HEK293 (cell line): Measurements from ENCODE around the gene CCDC167.

Experiments used
- CTCF ChIA-PET: fragments of 350-600 bp; formaldehyde crosslinking; extraction: SDS; loops from one replicate; lab custom pipeline; 2021; ENCODE audit warnings: antibody characterized with exemption; lab: Yijun Ruan, JAX
- POLR2A ChIA-PET: fragments of 300-600 bp; formaldehyde crosslinking; extraction: SDS; loops from one replicate; lab custom pipeline; 2020; ENCODE audit warnings: antibody characterized with exemption, inconsistent platforms; lab: Yijun Ruan, JAX
- H3K27ac ChIP-seq: fragments of 200-500 bp; sonication (Bioruptor generic); 2 replicates; pipeline ENCODE4 v1.5.1; 2014; ENCODE audit warnings: low read depth, low read length, control low read depth, inconsistent platforms; ENCODE audit errors: extremely low read depth
- H3K36me3 ChIP-seq, 2 experiments: fragments of 200-500 bp in 1 of 2; sonication (Bioruptor generic) in 1 of 2; 1 replicate in 1 of 2; 2 replicates in 1 of 2; pipeline ENCODE4 v1.5.1; 2014 to 2017; ENCODE audit warnings: inconsistent platforms in 2 of 2, low read length in 2 of 2; ENCODE audit not compliant: control insufficient read depth in 2 of 2, insufficient read depth in 1 of 2
- H3K4me1 ChIP-seq: fragments of 200-500 bp; sonication (Bioruptor generic); 2 replicates; pipeline ENCODE4 v1.5.1; 2014; ENCODE audit warnings: mild to moderate bottlenecking, low read length, inconsistent platforms; ENCODE audit not compliant: control insufficient read depth, insufficient read depth
- H3K4me3 ChIP-seq: 2 replicates; pipeline ENCODE4 v1.5.1; 2011; ENCODE audit warnings: low read depth, mild to moderate bottlenecking, control low read depth, low read length, moderate library complexity
- H3K9me3 ChIP-seq: fragments of 200-500 bp; sonication (Bioruptor generic); 2 replicates; pipeline ENCODE4 v1.5.1; 2014; ENCODE audit warnings: low read depth, low read length, inconsistent platforms; ENCODE audit not compliant: control insufficient read depth, insufficient read depth
- ATF2 ChIP-seq: fragments of 450-650 bp; formaldehyde crosslinking; IDR thresholded peaks from 2 replicates; pipeline ENCODE4 v1.5.1; 2016; ENCODE audit warnings: missing biosample characterization, missing genetic modification characterization, low read depth
- CTCF ChIP-seq: fragments of 450-650 bp; formaldehyde crosslinking; IDR thresholded peaks from 2 replicates; pipeline ENCODE4 v1.5.1; 2016; ENCODE audit warnings: missing biosample characterization, missing genetic modification characterization
- GLIS1 ChIP-seq: fragments of 450-650 bp; formaldehyde crosslinking; IDR thresholded peaks from 2 replicates; pipeline ENCODE4 v1.5.1; 2016; ENCODE audit warnings: missing biosample characterization, missing genetic modification characterization
- GLIS2 ChIP-seq: fragments of 450-650 bp; formaldehyde crosslinking; IDR thresholded peaks from 2 replicates; pipeline ENCODE4 v1.5.1; 2016; ENCODE audit warnings: missing biosample characterization, missing genetic modification characterization
- HOXC10 ChIP-seq: sonication (generic); formaldehyde crosslinking; IDR thresholded peaks from 2 replicates; pipeline ENCODE4 v1.8.1; 2023; ENCODE audit warnings: mild to moderate bottlenecking, missing genetic modification reagents
- KLF10 ChIP-seq: fragments of 450-650 bp; IDR thresholded peaks from 2 replicates; pipeline ENCODE4 v1.5.1; 2018; ENCODE audit warnings: missing biosample characterization, mild to moderate bottlenecking, missing genetic modification characterization
- KLF9 ChIP-seq: fragments of 450-650 bp; formaldehyde crosslinking; IDR thresholded peaks from 2 replicates; pipeline ENCODE4 v1.5.1; 2016; ENCODE audit warnings: missing biosample characterization, missing genetic modification characterization, low read depth
- MZF1 ChIP-seq: fragments of 450-650 bp; formaldehyde crosslinking; IDR thresholded peaks from 2 replicates; pipeline ENCODE4 v1.5.1; 2017; ENCODE audit warnings: missing biosample characterization, missing genetic modification characterization, borderline replicate concordance
- PRDM1 ChIP-seq: fragments of 450-650 bp; formaldehyde crosslinking; IDR thresholded peaks from 2 replicates; pipeline ENCODE4; 2016; ENCODE audit warnings: missing biosample characterization, missing genetic modification characterization
- SETDB1 ChIP-seq: IDR thresholded peaks from one replicate; pipeline ENCODE4 v1.6.1; 2017; ENCODE audit warnings: mild to moderate bottlenecking, low read length, moderate library complexity, mixed read lengths; ENCODE audit not compliant: insufficient read length
- WT1 ChIP-seq: fragments of 450-650 bp; formaldehyde crosslinking; IDR thresholded peaks from 2 replicates; pipeline ENCODE4 v1.5.1; 2016; ENCODE audit warnings: missing biosample characterization, missing genetic modification characterization
- ZBTB1 ChIP-seq: fragments of 450-650 bp; formaldehyde crosslinking; IDR thresholded peaks from 2 replicates; pipeline ENCODE4 v1.5.1; 2016; ENCODE audit warnings: missing biosample characterization, missing genetic modification characterization
- ZNF138 ChIP-seq: fragments of 450-650 bp; formaldehyde crosslinking; IDR thresholded peaks from 2 replicates; pipeline ENCODE4 v1.5.1; 2016; ENCODE audit warnings: missing biosample characterization, missing genetic modification characterization, borderline replicate concordance
- ZNF19 ChIP-seq: fragments of 450-650 bp; formaldehyde crosslinking; IDR thresholded peaks from 2 replicates; pipeline ENCODE4; 2016; ENCODE audit warnings: missing biosample characterization, missing genetic modification characterization, low read depth
- ZNF221 ChIP-seq: fragments of 450-650 bp; formaldehyde crosslinking; IDR thresholded peaks from 2 replicates; pipeline ENCODE4 v1.5.1; 2017; ENCODE audit warnings: missing biosample characterization, missing genetic modification characterization, borderline replicate concordance
- ZNF37A ChIP-seq: fragments of 450-650 bp; IDR thresholded peaks from 2 replicates; pipeline ENCODE4 v1.5.1; 2018; ENCODE audit warnings: missing biosample characterization, missing genetic modification characterization
- ZNF514 ChIP-seq: fragments of 450-650 bp; formaldehyde crosslinking; IDR thresholded peaks from 2 replicates; pipeline ENCODE4 v1.5.1; 2016; ENCODE audit warnings: missing biosample characterization, missing genetic modification characterization
- ZNF530 ChIP-seq: fragments of 450-650 bp; formaldehyde crosslinking; IDR thresholded peaks from 2 replicates; pipeline ENCODE4 v1.5.1; 2016; ENCODE audit warnings: low read depth, missing biosample characterization, missing genetic modification characterization
- ZNF558 ChIP-seq: fragments of 450-650 bp; formaldehyde crosslinking; IDR thresholded peaks from 2 replicates; pipeline ENCODE4 v1.5.1; 2016; ENCODE audit warnings: missing biosample characterization, missing genetic modification characterization
- ZNF580 ChIP-seq: fragments of 450-650 bp; formaldehyde crosslinking; IDR thresholded peaks from 2 replicates; pipeline ENCODE4 v1.5.1; 2016; ENCODE audit warnings: missing biosample characterization, missing genetic modification characterization
- ZNF610 ChIP-seq: fragments of 450-650 bp; formaldehyde crosslinking; IDR thresholded peaks from 2 replicates; pipeline ENCODE4 v1.5.1; 2016; ENCODE audit warnings: missing biosample characterization, missing genetic modification characterization, borderline replicate concordance
- ZNF621 ChIP-seq: fragments of 450-650 bp; formaldehyde crosslinking; IDR thresholded peaks from 2 replicates; pipeline ENCODE4 v1.5.1; 2017; ENCODE audit warnings: missing biosample characterization, missing genetic modification characterization
- ZNF623 ChIP-seq: fragments of 450-650 bp; formaldehyde crosslinking; IDR thresholded peaks from 2 replicates; pipeline ENCODE4 v1.5.1; 2016; ENCODE audit warnings: missing biosample characterization, missing genetic modification characterization
- ZNF639 ChIP-seq: fragments of 450-650 bp; formaldehyde crosslinking; IDR thresholded peaks from 2 replicates; pipeline ENCODE4 v1.5.1; 2016; ENCODE audit warnings: missing biosample characterization, missing genetic modification characterization
- ZNF76 ChIP-seq: fragments of 450-650 bp; formaldehyde crosslinking; IDR thresholded peaks from 2 replicates; pipeline ENCODE4; 2016; ENCODE audit warnings: low read depth, missing biosample characterization, missing genetic modification characterization, borderline replicate concordance
- ZNF785 ChIP-seq: fragments of 450-650 bp; formaldehyde crosslinking; IDR thresholded peaks from 2 replicates; pipeline ENCODE4 v1.5.1; 2016; ENCODE audit warnings: missing biosample characterization, missing genetic modification characterization
- ZNF792 ChIP-seq: fragments of 450-650 bp; formaldehyde crosslinking; IDR thresholded peaks from 2 replicates; pipeline ENCODE4 v1.5.1; 2016; ENCODE audit warnings: missing biosample characterization, missing genetic modification characterization
- TF ChIP-seq, protein P1 (sequence below): fragments of 450-650 bp; formaldehyde crosslinking; IDR thresholded peaks from 2 replicates; pipeline ENCODE4 v1.5.1; 2016; ENCODE audit warnings: missing biosample characterization, missing genetic modification characterization

The CCDC167 gene

DNA sequence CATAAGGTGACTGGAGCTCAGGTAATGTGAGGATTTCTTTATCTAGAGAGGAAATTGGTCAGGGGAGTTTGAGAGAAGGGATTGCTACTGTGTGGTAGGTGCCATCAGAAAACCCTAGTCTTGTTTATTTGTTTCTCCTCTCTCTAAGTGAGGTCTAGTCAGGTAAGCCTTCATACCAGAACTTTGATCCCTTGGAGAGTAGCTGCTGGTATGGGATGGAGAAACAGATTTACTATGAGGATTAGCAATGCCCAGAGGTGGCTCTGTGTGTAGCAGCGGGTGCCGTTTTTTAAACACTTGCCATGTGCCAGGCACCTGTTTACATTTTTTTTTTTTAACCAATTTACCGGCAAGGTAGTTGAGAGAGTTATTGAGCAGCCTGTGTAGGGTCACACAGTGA, 47.2 kb downstream of the CCDC167 start:
- Histone ChIP-seq H3K36me3 (peaks cover 33 to 92% of the 10 kb centered on the region in 2 experiments), H3K4me1 (no peaks in the 10 kb centered on the region), H3K4me3 (no peak overlapping the region), H3K27ac (no peak overlapping the region), H3K9me3 (no peaks in the 10 kb centered on the region)
- CTCF ChIA-PET, result interaction anchor here (1.3 to 1.4 kb wide), 3 partner anchors 8 to 240 kb away, joined by 4 read pairs; no protein-coding TSS in a partner anchor
- POLR2A ChIA-PET, result interaction anchor here (0.6 kb wide), 1 partner anchor 49 kb away, joined by 3 read pairs; no protein-coding TSS in a partner anchor
- TF ChIP-seq GLIS2 (tag by site-specific recombination) (no peak), ZNF639 (tag by site-specific recombination) (no peak), KLF9 (tag by site-specific recombination) (no peak), ZNF19 (tag by site-specific recombination) (no peak), HOXC10 (CRISPR knock-in tag) (no peak), ATF2 (tag by site-specific recombination) (no peak), ZNF138 (tag by site-specific recombination) (no peak), ZNF221 (tag by site-specific recombination) (no peak), ZNF76 (tag by site-specific recombination) (no peak), ZNF785 (no peak), ZNF792 (tag by site-specific recombination) (no peak), ZNF37A (tag by site-specific recombination) (no peak), GLIS1 (tag by site-specific recombination) (no peak), ZNF530 (tag by site-specific recombination) (no peak), ZNF580 (tag by site-specific recombination) (no peak)
- TF ChIP-seq, protein P1, sequence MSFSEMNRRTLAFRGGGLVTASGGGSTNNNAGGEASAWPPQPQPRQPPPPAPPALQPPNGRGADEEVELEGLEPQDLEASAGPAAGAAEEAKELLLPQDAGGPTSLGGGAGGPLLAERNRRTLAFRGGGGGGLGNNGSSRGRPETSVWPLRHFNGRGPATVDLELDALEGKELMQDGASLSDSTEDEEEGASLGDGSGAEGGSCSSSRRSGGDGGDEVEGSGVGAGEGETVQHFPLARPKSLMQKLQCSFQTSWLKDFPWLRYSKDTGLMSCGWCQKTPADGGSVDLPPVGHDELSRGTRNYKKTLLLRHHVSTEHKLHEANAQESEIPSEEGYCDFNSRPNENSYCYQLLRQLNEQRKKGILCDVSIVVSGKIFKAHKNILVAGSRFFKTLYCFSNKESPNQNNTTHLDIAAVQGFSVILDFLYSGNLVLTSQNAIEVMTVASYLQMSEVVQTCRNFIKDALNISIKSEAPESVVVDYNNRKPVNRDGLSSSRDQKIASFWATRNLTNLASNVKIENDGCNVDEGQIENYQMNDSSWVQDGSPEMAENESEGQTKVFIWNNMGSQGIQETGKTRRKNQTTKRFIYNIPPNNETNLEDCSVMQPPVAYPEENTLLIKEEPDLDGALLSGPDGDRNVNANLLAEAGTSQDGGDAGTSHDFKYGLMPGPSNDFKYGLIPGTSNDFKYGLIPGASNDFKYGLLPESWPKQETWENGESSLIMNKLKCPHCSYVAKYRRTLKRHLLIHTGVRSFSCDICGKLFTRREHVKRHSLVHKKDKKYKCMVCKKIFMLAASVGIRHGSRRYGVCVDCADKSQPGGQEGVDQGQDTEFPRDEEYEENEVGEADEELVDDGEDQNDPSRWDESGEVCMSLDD (tag by site-specific recombination), result no peak

- H3K4me3 ChIP-seq, result no peak overlapping the region
- POLR2A ChIA-PET, result no interaction called here
- H3K9me3 ChIP-seq, result no peaks in the 10 kb centered on the region
- H3K4me1 ChIP-seq, result no peaks in the 10 kb centered on the region
- CTCF ChIA-PET, result interaction anchor here (0.9 to 1.4 kb wide), 4 partner anchors 9 to 241 kb away, joined by 3 to 4 read pairs (median 4); no protein-coding TSS in a partner anchor
- H3K36me3 ChIP-seq, result peaks cover 34 to 93% of the 10 kb centered on the region in 2 experiments
- H3K27ac ChIP-seq, result no peak overlapping the region
- no peak for TF ChIP-seq ZNF623 (tag by site-specific recombination)
- no peak for TF ChIP-seq ZNF514
- TF ChIP-seq SETDB1, result no peak
- TF ChIP-seq ZBTB1 (tag by site-specific recombination), result no peak
- no peak for TF ChIP-seq ZNF610
- TF ChIP-seq ZNF76 (tag by site-specific recombination), result no peak
- TF ChIP-seq ZNF19 (tag by site-specific recombination), result no peak
- no peak for TF ChIP-seq WT1 (tag by site-specific recombination)
- no peak for TF ChIP-seq CTCF (tag by site-specific recombination)
- TF ChIP-seq ZNF621, result no peak
- no peak for TF ChIP-seq ZNF558
- no peak for TF ChIP-seq MZF1
- TF ChIP-seq KLF10 (tag by site-specific recombination), result no peak
- no peak for TF ChIP-seq PRDM1 (tag by site-specific recombination)
Measured at GRCh38 chr6:37451441-37452193, 48.1 kb downstream of the CCDC167 start.
